HL-60 (cell line): Measurements from ENCODE around the gene PIK3CB.

Experiments
- TF ChIP-seq, protein P1 (sequence below): IDR thresholded peaks from one replicate; pipeline ENCODE4 v1.5.1; 2011; ENCODE audit warnings: low read length, control low read depth, inconsistent platforms; ENCODE audit not compliant: insufficient read depth
- TF ChIP-seq, protein P2 (sequence below): IDR thresholded peaks from 2 replicates; pipeline ENCODE4 v1.6.1; 2012; ENCODE audit warnings: low read depth; ENCODE audit not compliant: insufficient replicate concordance

DNA sequence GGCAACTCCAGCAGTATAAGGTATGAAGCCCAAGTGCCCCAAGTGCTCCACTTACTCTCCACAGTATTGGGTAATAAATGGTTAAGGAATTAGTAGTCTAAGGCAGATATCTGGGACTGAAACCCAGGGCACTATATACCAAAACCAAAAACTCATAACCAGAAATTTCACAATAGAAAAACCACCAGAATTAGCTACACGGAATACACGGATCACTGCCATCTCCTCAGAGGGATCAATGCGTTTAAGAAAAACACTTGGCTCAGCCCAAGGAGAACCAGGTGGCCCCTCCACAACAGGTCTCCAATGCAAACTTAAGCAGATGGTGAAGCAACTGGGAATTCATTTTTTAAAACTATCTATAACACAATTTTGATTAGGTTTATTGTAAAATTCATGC is 142.6 kb downstream of the PIK3CB start:
- TF ChIP-seq, protein P1, sequence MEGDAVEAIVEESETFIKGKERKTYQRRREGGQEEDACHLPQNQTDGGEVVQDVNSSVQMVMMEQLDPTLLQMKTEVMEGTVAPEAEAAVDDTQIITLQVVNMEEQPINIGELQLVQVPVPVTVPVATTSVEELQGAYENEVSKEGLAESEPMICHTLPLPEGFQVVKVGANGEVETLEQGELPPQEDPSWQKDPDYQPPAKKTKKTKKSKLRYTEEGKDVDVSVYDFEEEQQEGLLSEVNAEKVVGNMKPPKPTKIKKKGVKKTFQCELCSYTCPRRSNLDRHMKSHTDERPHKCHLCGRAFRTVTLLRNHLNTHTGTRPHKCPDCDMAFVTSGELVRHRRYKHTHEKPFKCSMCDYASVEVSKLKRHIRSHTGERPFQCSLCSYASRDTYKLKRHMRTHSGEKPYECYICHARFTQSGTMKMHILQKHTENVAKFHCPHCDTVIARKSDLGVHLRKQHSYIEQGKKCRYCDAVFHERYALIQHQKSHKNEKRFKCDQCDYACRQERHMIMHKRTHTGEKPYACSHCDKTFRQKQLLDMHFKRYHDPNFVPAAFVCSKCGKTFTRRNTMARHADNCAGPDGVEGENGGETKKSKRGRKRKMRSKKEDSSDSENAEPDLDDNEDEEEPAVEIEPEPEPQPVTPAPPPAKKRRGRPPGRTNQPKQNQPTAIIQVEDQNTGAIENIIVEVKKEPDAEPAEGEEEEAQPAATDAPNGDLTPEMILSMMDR: no peak
- TF ChIP-seq, protein P2, sequence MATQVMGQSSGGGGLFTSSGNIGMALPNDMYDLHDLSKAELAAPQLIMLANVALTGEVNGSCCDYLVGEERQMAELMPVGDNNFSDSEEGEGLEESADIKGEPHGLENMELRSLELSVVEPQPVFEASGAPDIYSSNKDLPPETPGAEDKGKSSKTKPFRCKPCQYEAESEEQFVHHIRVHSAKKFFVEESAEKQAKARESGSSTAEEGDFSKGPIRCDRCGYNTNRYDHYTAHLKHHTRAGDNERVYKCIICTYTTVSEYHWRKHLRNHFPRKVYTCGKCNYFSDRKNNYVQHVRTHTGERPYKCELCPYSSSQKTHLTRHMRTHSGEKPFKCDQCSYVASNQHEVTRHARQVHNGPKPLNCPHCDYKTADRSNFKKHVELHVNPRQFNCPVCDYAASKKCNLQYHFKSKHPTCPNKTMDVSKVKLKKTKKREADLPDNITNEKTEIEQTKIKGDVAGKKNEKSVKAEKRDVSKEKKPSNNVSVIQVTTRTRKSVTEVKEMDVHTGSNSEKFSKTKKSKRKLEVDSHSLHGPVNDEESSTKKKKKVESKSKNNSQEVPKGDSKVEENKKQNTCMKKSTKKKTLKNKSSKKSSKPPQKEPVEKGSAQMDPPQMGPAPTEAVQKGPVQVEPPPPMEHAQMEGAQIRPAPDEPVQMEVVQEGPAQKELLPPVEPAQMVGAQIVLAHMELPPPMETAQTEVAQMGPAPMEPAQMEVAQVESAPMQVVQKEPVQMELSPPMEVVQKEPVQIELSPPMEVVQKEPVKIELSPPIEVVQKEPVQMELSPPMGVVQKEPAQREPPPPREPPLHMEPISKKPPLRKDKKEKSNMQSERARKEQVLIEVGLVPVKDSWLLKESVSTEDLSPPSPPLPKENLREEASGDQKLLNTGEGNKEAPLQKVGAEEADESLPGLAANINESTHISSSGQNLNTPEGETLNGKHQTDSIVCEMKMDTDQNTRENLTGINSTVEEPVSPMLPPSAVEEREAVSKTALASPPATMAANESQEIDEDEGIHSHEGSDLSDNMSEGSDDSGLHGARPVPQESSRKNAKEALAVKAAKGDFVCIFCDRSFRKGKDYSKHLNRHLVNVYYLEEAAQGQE: no peak
